DMS153 treated with DMSO at 0.1 percent for 48 hours (cell line): ENCODE measurements around the gene MAS1L.

Experiments used
- DNase-seq: peaks from one replicate; lab custom pipeline; 2025; ENCODE audit not compliant: unreplicated experiment; lab: John Stamatoyannopoulos, UW

Gene MAS1L, protein sequence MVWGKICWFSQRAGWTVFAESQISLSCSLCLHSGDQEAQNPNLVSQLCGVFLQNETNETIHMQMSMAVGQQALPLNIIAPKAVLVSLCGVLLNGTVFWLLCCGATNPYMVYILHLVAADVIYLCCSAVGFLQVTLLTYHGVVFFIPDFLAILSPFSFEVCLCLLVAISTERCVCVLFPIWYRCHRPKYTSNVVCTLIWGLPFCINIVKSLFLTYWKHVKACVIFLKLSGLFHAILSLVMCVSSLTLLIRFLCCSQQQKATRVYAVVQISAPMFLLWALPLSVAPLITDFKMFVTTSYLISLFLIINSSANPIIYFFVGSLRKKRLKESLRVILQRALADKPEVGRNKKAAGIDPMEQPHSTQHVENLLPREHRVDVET

GRCh38 chr6:29487660-29488059, at the start of gene MAS1L:
MAS1L (minus strand) TSS chr6:29487956; CDS start chr6:29487902, 54 bp downstream.
- DNase-seq: no peak

- no peak for DNase-seq
These were observed 44.7 kb upstream of the MAS1L start for GRCh38 chr6:29532320-29532951.

DNA sequence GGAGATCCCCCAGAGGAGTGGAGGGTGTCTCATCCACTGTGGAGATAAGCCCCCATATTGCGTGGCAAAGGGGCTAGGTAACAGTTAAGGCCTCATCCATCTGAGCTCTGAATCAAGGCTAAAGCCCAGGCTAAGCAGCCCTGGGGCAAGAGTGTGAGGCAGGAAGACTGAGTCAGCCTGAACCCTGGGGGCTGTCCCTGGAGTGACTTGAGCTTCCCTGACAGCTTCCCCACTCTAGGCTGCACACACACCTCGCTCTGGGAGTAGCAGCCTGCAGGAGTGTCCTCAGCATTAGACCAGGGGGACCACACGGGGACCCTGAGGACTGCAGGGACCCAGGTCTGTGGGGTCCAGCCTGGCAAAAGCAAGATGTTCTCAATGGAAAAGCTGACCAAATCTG, 43.9 kb upstream of the MAS1L start:
- no peak for DNase-seq

DNA sequence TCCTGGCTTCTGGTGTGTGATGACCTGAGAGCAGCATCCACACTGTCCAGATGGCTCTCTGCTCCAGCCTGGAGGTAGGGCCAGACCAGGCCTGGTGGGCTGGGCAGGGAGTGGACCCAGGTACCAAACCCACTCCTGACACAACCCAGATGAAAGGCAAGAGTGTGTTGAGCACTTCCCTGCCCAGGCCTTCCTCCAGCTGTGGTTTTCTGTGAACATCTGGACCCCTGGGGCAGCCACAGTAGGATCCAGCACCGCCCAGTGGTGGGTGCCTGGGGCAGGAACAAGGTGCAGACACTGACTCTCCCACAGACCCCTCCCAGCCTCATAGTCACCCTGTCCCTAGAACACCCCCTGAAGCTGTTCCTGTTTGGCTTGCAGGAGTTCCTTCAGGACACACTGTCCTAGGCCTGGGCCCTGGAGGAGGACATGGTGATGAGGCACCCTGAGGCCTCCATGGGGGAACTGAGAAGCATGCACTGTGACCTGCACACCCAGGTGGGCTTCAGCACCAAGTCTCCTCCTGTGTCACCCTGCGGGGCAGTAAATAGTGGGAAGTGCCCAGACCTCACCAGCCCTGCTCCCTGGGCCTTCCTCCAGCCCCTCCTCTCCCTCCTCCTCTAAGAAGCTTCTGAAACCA, 43.0 kb upstream of the MAS1L start:
- no peak for DNase-seq

DNA sequence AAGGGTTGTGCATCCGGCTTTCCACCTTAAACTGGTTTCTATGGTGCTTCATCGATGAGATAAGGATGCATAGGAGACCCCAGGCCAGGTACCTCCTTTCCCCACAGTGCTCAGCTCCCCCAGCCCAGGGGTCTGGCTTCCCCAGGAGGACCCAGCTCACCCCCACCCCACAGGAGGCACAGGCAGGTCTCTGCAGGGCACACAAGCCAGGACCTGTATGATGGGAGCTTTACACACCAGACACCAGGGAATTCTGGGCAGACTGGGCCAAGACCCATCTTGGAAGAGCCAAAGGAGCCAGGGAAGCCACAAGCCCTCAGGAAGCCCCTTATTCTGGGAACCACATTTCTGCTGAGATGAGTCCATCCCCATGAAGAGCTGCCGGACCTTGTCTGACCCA, 42.2 kb upstream of the MAS1L start:
- DNase-seq: no peak

DNA sequence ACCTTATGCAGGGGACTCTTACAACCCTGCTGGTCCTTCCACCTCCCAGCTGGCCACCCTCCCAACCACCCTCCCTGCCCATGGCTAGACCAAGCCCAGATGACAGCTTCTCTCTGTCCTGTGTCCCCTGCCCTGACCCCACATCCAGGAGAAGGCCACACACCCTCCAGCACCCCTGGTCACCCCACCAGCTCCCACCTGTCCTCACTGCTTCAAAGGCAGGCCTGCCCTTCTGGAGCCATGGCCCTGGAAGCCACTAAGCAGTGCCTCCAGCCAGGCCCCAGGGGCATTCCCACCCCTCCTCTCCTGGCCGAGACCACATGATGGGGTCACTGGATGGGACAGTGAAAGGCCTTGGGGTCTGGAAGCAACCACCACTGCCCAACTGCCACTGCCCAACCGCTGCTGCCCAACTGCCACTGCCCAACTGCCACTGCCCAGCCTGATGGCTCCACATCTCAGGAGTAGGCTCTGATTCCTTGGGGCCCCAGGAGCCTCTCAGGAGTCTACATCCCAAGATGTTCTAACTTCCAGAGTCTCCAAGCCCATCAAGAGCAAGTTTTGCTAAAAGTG, 41.3 kb upstream of the MAS1L start:
- no peak for DNase-seq

DNA sequence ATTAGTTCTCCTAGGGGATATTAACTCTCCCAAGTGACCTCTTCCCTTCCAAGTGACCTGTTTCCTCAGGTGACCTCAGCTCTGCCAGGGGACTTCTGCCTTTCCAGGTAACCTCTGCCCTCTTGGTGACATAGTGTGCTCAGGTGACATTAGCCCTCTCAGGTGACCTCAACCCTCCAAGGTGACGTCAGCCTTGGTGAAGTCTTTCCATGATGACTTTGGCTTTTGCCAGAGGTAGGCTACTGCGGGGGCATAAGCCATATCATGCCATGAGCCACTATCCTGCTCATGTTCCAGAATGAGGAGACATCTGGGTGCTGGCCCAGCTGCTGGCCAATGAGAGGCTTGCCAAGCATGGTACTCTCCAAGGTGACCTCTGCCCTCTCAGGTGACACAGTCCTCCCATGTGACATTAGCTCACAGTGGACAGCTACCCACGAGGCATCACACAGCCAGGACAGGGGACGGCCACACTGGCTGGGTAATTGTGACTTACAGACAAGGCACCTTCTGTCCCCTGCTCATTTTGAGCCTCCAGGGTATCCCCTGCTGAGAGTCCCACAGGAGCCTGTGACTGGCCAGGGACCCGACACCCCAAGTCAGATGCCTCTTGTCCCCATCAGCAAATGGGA, 40.7 kb upstream of the MAS1L start:
- no peak for DNase-seq

- DNase-seq: no peak
These were observed 39.8 kb upstream of the MAS1L start for GRCh38 chr6:29527564-29527963.

DNA sequence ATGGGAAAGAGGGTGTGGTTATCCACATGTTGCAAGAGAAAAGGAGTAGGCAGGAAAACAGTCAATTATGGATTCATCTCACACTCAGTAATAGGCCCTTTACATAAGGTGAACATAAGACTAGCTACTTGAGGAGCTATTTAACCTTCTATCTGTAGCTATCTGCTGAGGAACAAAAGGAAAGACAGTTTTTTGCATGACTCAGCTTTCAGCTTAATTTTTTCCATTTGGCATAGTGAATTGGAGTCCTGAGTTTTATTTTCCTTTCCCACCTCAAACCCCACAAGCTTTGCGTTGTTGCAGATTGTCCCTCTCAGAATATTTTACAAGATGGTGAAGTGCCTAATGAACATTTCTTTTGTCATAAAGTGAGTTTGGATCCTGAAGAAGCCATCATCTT, 39.4 kb upstream of the MAS1L start:
- no peak for DNase-seq

- DNase-seq: no peak
These were observed 37.5 kb upstream of the MAS1L start for GRCh38 chr6:29525311-29525639.

DNA sequence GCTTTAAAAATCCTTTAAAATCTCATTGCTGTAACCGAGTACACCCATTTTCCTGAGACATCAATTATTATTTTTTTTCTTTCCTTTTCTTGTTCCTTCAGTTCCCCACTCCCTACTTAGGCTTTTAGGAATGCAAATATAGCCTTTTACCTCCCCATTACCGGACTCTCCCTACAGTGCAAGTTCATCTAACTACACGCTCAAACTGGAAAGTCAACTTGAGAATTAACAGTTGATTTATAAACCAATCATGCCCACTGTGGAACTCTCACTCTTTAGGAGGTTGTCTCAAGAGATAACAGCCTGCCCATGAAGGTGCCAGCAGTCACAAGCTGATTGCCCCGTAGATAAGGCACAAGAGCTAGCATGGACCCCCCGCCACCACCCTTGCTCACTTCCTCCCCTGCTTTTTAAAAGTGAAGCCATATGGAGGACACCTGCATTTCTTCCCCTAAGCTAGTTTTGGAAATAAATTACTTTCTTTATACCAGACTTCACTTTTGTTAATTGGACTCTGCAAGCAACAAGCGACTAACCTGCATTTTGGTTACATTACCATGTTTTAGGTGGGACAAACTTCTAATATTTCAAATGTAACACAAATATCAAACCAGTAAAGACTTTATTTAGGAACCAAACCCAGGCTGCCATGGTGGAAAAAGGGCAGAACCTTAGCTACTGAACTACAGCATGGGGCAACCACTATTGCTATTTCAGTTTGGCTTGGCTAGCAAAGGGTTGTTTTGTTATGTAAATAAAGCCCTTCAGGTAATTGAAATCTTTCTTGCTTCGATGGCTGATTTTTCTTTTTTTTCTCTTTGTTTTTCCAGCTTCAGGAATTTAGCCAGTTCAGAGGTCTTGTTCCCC, 36.9 kb upstream of the MAS1L start:
- DNase-seq: no peak

GRCh38 chr6:29524044-29524443, 36.3 kb upstream of the MAS1L start:
- DNase-seq: no peak

DNA sequence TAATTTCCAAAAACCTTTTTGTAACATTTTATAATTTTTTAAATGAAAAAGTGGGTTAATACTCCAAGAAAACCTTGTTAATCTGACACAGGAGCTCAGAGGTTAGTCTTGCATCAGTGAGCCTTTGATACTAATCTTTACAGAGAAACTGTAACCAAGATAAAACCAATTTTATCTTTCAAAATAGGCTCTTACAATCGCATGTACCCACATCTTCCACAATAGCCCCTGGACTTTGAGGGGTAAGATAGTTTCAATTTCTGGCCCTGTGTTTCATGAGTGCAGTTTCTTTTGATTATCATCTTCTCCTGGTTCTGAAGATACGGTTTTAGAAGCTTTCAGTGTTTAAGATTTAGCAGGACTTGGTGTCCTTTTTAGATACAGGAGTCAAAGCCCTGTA, 34.5 kb upstream of the MAS1L start:
- DNase-seq: no peak

DNA sequence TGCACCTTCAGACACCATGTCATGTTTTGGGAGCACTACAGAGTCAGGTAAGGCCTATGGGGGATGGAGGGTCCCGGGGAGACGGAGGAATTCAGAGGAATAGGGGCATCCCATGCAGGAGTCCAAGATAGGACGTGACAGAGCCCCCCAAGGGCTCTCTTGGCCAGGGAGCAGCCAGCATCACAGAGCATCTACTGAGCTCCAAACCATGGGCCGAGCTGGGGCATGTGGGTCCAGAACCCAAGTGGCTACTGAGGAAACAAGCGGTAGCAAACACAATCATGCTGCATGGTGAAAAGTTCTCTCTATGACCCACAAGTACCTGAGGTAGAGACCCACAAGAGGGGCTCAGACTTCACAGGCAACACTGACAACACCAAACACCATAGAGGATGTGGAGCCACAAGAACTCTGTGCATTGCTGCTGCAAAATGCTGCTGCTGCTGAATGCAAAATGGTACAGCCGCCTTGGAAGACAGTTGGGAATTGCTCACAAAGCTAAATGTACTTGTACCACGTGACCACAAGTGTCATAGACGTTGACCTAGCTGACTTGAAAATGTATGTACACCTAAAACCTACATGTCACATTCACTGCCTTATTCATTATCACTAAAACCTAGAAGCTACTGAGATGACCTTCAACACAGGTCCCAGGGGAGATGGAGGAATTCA, 33.4 kb upstream of the MAS1L start:
- no peak for DNase-seq

DNA sequence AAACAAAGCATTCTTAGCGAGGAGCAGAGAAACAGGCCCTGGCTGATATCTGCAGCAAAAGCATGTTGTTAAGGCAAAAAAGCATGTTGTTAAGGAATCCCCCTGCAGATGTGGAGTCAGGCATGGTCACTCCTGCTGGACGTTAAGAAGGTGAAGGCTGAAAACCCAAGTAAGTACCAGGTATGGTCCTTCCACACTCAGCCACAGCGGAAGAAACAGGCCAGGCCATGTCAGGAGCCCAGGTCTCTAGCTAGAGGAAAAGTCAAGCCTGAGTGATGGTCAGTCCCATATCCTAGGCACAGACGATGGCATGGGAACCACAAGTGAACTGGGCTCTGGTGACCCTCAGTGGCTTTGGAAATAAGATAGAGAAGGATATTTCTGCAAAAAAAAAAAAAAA, 32.5 kb upstream of the MAS1L start:
- DNase-seq: no peak

- no peak for DNase-seq
These were observed 31.7 kb upstream of the MAS1L start for GRCh38 chr6:29519291-29520010.

GRCh38 chr6:29517728-29518440, 30.1 kb upstream of the MAS1L start:
- no peak for DNase-seq

DNA sequence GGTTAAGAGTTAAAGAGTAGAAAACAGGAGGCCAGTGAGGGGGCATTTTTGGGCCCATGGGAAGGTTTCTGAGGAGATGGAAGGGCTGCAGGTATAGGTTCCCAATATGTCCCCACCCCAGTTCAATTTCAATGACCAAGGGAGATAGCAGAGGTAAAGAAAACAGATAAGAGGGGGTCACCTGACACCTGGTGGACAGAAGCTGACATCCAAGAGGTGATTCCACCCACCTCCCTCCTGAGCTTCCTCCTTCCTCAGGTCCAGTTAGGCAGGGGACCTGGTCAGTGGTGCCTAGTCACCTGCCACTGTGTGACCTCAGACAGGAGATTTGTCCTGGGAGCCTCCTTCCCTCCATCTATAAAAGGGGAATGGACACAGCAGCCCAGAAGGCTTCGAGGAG, 29.5 kb upstream of the MAS1L start:
- no peak for DNase-seq

- peak; percentile 18 for DNase-seq
These were observed 28.4 kb upstream of the MAS1L start for GRCh38 chr6:29516108-29516507.
